Neural progenitor cell (in vitro differentiated cells): ENCODE results near the gene CEND1. TPM values are rescaled to one million over a fixed set of nuclear protein-coding genes. Genes with fewer than 3 reads are reported as not detected.

Experiments
- DNase-seq: peaks from one replicate; pipeline ENCODE4 v3.0.0-alpha.2; 2016; ENCODE audit warnings: low spot score
- H2AFZ ChIP-seq: fragments of 200-600 bp; sonication (generic); replicated peaks from 2 replicates; pipeline ENCODE4 v1.6.1; 2016; ENCODE audit warnings: antibody characterized with exemption
- H3F3A ChIP-seq: fragments of 200-600 bp; sonication (generic); 2 replicates; pipeline ENCODE4 v1.6.1; 2016; ENCODE audit warnings: antibody characterized with exemption, low read depth
- H3K27ac ChIP-seq: fragments of 200-600 bp; sonication (generic); 2 replicates; pipeline ENCODE4 v1.5.1; 2016; ENCODE audit warnings: mild to moderate bottlenecking
- H3K27me3 ChIP-seq: fragments of 200-600 bp; sonication (generic); 2 replicates; pipeline ENCODE4 v1.6.1; 2016; ENCODE audit warnings: mild to moderate bottlenecking, moderate library complexity
- H3K36me3 ChIP-seq: fragments of 200-600 bp; sonication (generic); 2 replicates; pipeline ENCODE4 v1.5.1; 2016
- H3K4me1 ChIP-seq: fragments of 200-600 bp; sonication (generic); 2 replicates; pipeline ENCODE4 v1.6.1; 2016; ENCODE audit warnings: mixed run types
- H3K4me2 ChIP-seq: fragments of 200-600 bp; sonication (generic); 2 replicates; pipeline ENCODE4 v1.6.1; 2016
- H3K4me3 ChIP-seq: fragments of 200-600 bp; sonication (generic); 2 replicates; pipeline ENCODE4 v1.5.1; 2016
- H3K79me2 ChIP-seq: fragments of 200-600 bp; sonication (generic); 2 replicates; pipeline ENCODE4 v1.6.1; 2016; ENCODE audit warnings: low read depth
- H3K9ac ChIP-seq: fragments of 200-600 bp; sonication (generic); 2 replicates; pipeline ENCODE4 v1.6.1; 2016
- H3K9me3 ChIP-seq: fragments of 200-600 bp; sonication (generic); 2 replicates; pipeline ENCODE4 v1.5.1; 2016; ENCODE audit warnings: low read depth
- H4K20me1 ChIP-seq: fragments of 200-600 bp; sonication (generic); 2 replicates; pipeline ENCODE4 v1.6.1; 2016; ENCODE audit warnings: low read depth
- H3K27ac Mint-ChIP-seq: 3 replicates; pipeline ENCODE4 v1.8.0; 2021; ENCODE audit warnings: mixed read lengths
- H3K27me3 Mint-ChIP-seq: 2 replicates; pipeline ENCODE4 v1.8.0; 2022; ENCODE audit warnings: low read depth, mild to moderate bottlenecking, inconsistent platforms, moderate library complexity, mixed read lengths; ENCODE audit not compliant: insufficient read depth
- H3K36me3 Mint-ChIP-seq: 3 replicates; pipeline ENCODE4 v1.8.0; 2021; ENCODE audit warnings: mixed read lengths
- H3K4me1 Mint-ChIP-seq: 3 replicates; pipeline ENCODE4 v1.8.0; 2021; ENCODE audit warnings: mixed read lengths
- H3K4me3 Mint-ChIP-seq: 3 replicates; pipeline ENCODE4 v1.8.0; 2021; ENCODE audit warnings: mild to moderate bottlenecking, moderate library complexity, mixed read lengths
- H3K9me3 Mint-ChIP-seq: 3 replicates; pipeline ENCODE4 v1.8.0; 2020; ENCODE audit warnings: mixed read lengths
- CTCF ChIP-seq: fragments of 200-600 bp; sonication (generic); IDR thresholded peaks from 2 replicates; pipeline ENCODE4 v1.5.1; 2017; ENCODE audit warnings: antibody characterized with exemption, mild to moderate bottlenecking
- EZH2 ChIP-seq: fragments of 200-600 bp; sonication (generic); IDR thresholded peaks from 2 replicates; pipeline ENCODE4 v1.6.1; 2017; ENCODE audit warnings: antibody characterized with exemption, mild to moderate bottlenecking, moderate library complexity
- EZH2phosphoT487 ChIP-seq: fragments of 200-600 bp; sonication (generic); IDR thresholded peaks from 2 replicates; pipeline ENCODE4 v1.6.1; 2017; ENCODE audit warnings: antibody characterized with exemption
- total RNA-seq: library from RNA; depleted of rRNA; stranded (reverse); fragments of >200 nt; gene quantifications from 2 replicates; pipeline ENCODE4 v1.2.3, GENCODE V29; 2015; ENCODE audit warnings: low replicate concordance

The CEND1 gene
- total RNA-seq, 1 donor from 2014 or later = 0.94 TPM

- peaks cover 11% of the 10 kb centered on the region for H3K4me1 ChIP-seq
- DNase-seq = no peak
- H3K4me3 ChIP-seq = no peak overlapping the region
- no peak for TF ChIP-seq EZH2phosphoT487
- no peak for TF ChIP-seq EZH2
- TF ChIP-seq CTCF = no peak
- H3K27me3 ChIP-seq = no peaks in the 10 kb centered on the region
- Mint-ChIP-seq H3K9me3 (no peaks in the 10 kb centered on the region), H3K4me3 (peak overlapping the region; percentile 41), H3K4me1 (peaks cover 23% of the 10 kb centered on the region), H3K27me3 (peaks cover 11% of the 10 kb centered on the region), H3K36me3 (peaks cover 2% of the 10 kb centered on the region), H3K27ac (no peak overlapping the region)
- no peak overlapping the region for H2AFZ ChIP-seq
- H4K20me1 ChIP-seq = peaks cover 25% of the 10 kb centered on the region
- no peaks in the 10 kb centered on the region for H3K36me3 ChIP-seq
- peaks cover 11% of the 10 kb centered on the region for H3K79me2 ChIP-seq
- no peaks in the 10 kb centered on the region for H3K9me3 ChIP-seq
- no peak overlapping the region for H3K9ac ChIP-seq
- peak overlapping the region; percentile 54 for H3K4me2 ChIP-seq
- H3K27ac ChIP-seq = no peak overlapping the region
- H3F3A ChIP-seq = peaks cover 30% of the 10 kb centered on the region
Measured at GRCh38 chr11:782264-783174, 7.4 kb downstream of the CEND1 start.

GRCh38 chr11:779955-780532, 9.8 kb downstream of the CEND1 start:
- Histone ChIP-seq H3K4me3 (no peak overlapping the region), H3K36me3 (no peaks in the 10 kb centered on the region), H3K27me3 (no peaks in the 10 kb centered on the region), H4K20me1 (peaks cover 37% of the 10 kb centered on the region), H3K4me1 (peaks cover 27% of the 10 kb centered on the region), H3K4me2 (no peak overlapping the region), H3K9ac (no peak overlapping the region), H3K9me3 (no peaks in the 10 kb centered on the region), H2AFZ (no peak overlapping the region), H3F3A (peaks cover 36% of the 10 kb centered on the region), H3K79me2 (peaks cover 30% of the 10 kb centered on the region), H3K27ac (no peak overlapping the region)
- TF ChIP-seq EZH2phosphoT487 (no peak), CTCF (no peak), EZH2 (no peak)
- Mint-ChIP-seq H3K9me3 (no peaks in the 10 kb centered on the region), H3K27ac (no peak overlapping the region), H3K4me1 (peaks cover 34% of the 10 kb centered on the region), H3K36me3 (peaks cover 3% of the 10 kb centered on the region), H3K4me3 (peak overlapping the region; percentile 29), H3K27me3 (peaks cover 6% of the 10 kb centered on the region)
- no peak for DNase-seq

DNA sequence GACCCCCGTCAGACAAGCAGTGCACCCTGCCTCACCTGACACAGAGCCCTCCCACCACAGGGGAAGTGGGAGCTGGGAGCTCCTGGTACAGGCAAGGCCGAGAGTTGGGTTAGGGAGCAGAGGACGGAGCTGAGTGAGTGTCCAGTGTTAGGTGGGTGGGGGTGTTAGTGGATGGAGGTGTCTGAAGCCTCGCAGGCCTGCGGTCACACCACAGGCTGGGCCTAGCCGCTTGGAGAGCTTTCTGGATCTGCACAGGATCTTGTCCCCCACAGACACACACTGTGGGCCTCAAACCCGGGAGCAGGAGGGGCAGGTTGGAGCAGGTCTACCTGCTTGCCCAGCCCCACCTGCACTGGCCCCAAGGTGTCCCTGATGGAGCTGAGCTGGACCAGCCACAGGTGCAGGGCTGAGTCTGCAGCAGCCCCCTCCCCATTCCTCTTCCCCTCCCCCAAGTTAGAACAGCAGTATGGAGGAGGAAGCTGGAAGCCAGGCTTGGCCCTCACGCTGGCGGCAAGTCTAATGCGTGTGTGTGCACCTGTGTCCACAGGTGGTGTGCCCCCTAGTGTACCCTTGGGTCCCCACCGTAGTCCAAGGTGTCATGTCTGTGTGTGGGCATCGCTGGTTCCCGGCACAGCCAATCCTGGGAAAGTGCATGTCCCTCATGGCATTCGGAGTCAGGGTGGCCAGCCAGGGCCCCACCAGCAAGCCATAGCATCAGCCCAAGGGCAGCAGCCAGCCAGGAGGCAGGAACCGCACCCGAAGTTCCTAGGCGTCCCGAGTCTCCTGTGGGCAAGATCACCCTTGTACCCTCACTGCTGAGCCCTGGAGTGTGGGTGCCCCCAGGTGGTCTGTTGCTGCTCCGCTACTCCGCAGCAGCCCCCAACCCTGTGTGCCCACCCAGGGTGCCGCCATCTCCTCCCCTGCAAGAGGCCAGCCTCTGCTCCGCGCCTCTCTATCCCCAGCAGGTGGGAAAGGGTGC, 10.6 kb downstream of the CEND1 start:
- H3K9ac ChIP-seq = no peak overlapping the region
- peaks cover 34% of the 10 kb centered on the region for H3K4me1 Mint-ChIP-seq
- H3K36me3 ChIP-seq = no peaks in the 10 kb centered on the region
- no peak overlapping the region for H3K4me2 ChIP-seq
- H3F3A ChIP-seq = peaks cover 31% of the 10 kb centered on the region
- peaks cover 3% of the 10 kb centered on the region for H3K36me3 Mint-ChIP-seq
- no peak overlapping the region for H3K4me3 ChIP-seq
- H2AFZ ChIP-seq = no peak overlapping the region
- H4K20me1 ChIP-seq = peaks cover 40% of the 10 kb centered on the region
- H3K27me3 Mint-ChIP-seq = peaks cover 3% of the 10 kb centered on the region
- no peak for DNase-seq
- H3K27ac Mint-ChIP-seq = no peak overlapping the region
- H3K4me3 Mint-ChIP-seq = peak overlapping the region; percentile 74
- H3K27ac ChIP-seq = no peak overlapping the region
- no peaks in the 10 kb centered on the region for H3K27me3 ChIP-seq
- peaks cover 27% of the 10 kb centered on the region for H3K4me1 ChIP-seq
- no peak for TF ChIP-seq CTCF
- no peak for TF ChIP-seq EZH2phosphoT487
- H3K79me2 ChIP-seq = peaks cover 38% of the 10 kb centered on the region
- H3K9me3 Mint-ChIP-seq = no peaks in the 10 kb centered on the region
- no peaks in the 10 kb centered on the region for H3K9me3 ChIP-seq
